Measurements from ENCODE around the gene KCNK17.
A peak's percentile ranks its signal among the peaks of the same experiment; 100 is the strongest.

Gene KCNK17

GRCh38 chr6:39335780-39336545 lies 21.7 kb upstream of the KCNK17 start:
- DNase-seq (ENCODE audit: low spot score), result no peak
- no peak for TF ChIP-seq CTCF (IDR thresholded peaks at IDR 0.05; ENCODE audit: extremely low read depth, missing control alignments)

GRCh38 chr6:39333644-39334438 lies 19.6 kb upstream of the KCNK17 start:
- no peak for TF ChIP-seq CTCF (IDR thresholded peaks at IDR 0.05; ENCODE audit: extremely low read depth, missing control alignments)
- no peak for DNase-seq (ENCODE audit: low spot score)

- no peak for TF ChIP-seq CTCF (IDR thresholded peaks at IDR 0.05; ENCODE audit: extremely low read depth, missing control alignments)
- DNase-seq (ENCODE audit: low spot score), result no peak
Measured at GRCh38 chr6:39330476-39330875, 16.3 kb upstream of the KCNK17 start.

GRCh38 chr6:39330057-39330456 lies 15.8 kb upstream of the KCNK17 start:
- no peak for TF ChIP-seq CTCF (IDR thresholded peaks at IDR 0.05; ENCODE audit: extremely low read depth, missing control alignments)
- DNase-seq (ENCODE audit: low spot score), result peak; percentile 64

- DNase-seq (ENCODE audit: low spot score), result no peak
- no peak for TF ChIP-seq CTCF (IDR thresholded peaks at IDR 0.05; ENCODE audit: extremely low read depth, missing control alignments)
Measured at GRCh38 chr6:39328066-39328465, 13.8 kb upstream of the KCNK17 start.

GRCh38 chr6:39327507-39327906 lies 13.3 kb upstream of the KCNK17 start:
- DNase-seq (ENCODE audit: low spot score), result no peak
- no peak for TF ChIP-seq CTCF (IDR thresholded peaks at IDR 0.05; ENCODE audit: extremely low read depth, missing control alignments)

GRCh38 chr6:39322306-39322850 lies 8.2 kb upstream of the KCNK17 start, which contains the start of gene KCNK16:
KCNK16 (minus strand) TSS chr6:39322702; CDS start chr6:39322540, 162 bp downstream.
- TF ChIP-seq CTCF (IDR thresholded peaks at IDR 0.05; ENCODE audit: extremely low read depth, missing control alignments), result no peak
- no peak for DNase-seq (ENCODE audit: low spot score)

Measured in GM20000 (cell line).